Measurements from ENCODE around the gene MDFIC2.
"Not testable (repeated sequence)": the region's sequence is repeated elsewhere in the genome, so short reads cannot be mapped to it uniquely, and the experiment has no call there.

MDFIC2 gene

DNA sequence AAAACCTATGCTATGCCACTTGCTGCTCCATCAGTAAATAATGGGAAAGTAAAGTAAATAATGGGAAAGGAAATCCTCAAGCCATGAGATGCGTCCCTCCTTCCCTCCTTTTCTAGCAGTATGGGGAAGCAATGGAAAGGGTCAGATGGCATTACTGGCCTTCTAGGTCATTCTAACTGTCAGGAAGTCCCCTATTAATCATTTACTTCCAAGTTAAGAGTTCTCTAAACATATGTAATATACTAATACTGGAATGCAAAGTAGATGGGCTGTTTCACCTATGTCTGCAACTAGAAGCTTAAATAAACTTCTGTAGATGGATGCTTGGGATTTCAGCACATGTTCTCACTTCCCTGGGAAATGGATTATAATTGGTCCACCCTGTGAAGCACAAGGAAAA, 55.9 kb downstream of the MDFIC2 start:
- no peak for DNase-seq

DNA sequence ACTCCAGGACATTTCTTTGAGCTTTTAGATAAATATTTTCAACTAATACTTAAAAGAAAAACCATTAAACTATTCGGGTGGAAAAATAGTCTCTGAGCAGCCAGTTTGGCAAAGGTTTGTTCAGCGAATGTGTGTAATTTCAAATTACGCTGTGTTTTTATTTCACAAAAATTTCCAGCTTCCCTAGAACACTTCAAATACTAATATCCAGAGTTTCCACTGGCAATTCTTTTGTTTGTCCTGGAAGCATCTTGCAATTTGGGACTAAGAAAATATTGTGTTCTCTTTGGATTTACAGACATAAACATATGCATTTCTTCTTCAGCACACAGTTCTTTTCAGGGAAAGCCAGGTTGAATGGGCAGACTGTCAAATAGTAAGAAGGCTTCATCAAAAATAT, 61.9 kb downstream of the MDFIC2 start:
- no peak for DNase-seq

DNA sequence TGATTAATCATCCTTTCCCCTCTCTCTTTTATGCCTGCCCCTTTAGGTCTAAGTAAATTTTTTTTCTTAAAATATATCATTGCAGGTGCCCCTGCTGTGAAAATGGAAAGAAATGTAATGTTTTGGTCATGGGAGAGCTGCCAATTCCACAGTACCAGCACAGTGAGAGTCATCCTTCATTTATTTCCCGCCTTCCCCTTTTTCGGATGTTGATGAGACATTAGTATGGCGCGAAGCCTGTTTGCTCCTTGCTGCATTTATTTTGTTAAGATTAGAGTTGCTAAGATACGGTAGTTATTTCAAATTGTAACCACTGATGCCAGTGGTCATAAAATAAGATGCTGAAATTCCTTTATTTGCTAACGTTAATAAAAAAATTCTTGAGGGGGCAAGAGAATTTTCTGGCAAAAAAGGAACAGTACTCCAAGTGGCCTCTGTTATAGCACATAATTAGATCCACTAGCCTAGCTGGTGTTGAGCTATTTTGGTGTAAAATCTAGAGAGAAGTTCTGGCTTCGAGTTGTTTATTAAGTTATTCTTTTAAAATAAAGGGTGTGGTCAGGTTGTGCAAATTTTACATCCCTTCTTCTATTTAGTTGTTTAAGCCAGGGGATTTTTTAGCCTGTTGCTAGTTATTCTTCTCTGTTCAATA, 62.8 kb downstream of the MDFIC2 start:
- peak; percentile 6 for DNase-seq

DNA sequence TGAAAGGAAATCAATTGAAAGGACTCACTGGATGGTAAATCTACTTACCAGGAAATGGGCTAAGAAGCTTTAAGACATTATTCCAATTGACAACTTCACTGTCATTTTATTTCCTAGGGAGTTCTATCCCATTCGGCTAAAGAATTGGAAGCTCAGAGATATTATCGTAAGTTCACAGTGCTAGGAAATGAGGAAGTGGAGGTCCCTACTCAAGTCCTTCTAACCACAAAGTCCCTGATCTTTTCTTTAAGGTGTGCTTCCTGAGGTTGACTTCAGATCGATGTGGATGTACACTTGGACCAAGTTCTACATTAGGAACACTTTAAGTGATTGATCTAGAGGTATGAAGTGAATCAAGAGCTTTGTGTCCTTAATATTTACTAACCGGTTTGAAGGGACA, 63.6 kb downstream of the MDFIC2 start:
- DNase-seq: no peak

DNA sequence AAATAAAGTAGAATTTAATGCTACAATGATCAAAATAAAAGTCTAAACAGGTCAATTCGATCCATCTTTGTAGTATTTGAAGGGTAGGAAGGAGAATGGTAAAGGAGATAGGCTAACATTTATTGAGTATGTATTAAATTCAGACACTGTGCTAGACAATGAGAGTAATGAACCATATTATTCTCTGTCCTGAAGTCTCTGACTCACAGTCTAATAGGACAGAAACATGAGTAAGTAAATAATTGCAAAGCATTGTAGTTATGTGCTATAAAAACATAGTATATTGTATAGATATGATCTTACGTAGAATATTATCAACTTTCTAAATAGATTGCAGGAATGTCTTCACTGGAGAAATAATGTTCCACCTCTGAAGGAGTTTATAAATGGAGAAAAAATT, 64.5 kb downstream of the MDFIC2 start:
- no peak for DNase-seq

DNA sequence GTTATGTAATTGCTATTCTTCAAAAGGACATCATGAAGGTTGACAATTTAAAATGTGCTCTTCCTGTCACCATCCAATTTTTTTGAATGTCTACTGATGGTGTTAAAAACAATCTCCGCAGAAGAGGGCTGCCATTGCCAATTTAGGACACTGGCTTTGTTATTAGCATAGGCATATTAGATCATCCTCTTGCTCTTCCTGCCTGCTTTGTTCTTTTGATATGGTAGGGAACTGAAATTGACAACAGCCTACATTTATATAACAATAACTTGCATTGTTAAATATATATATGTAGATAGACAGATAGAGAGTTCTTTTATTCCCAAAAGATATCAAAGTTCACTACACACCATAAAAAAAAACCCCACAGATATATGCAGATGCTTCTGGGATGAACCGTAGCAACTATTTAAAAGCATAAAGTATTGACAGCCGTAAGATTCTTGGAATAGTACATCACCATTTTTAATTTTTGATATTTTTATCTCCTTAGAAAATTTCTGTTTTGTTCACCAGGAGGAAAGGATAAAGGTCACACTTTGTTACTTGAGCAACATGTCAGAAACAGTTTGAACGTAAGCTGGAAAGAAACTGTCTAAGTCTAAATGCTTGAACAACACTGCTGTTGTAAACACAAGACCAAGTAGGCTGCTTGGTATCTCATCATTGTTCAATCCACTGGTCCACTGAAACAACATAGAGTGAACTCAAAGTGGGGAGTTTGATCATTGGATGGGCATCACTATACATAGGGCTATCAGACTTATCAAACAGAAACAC, 66.5 kb downstream of the MDFIC2 start:
- DNase-seq: no peak

DNA sequence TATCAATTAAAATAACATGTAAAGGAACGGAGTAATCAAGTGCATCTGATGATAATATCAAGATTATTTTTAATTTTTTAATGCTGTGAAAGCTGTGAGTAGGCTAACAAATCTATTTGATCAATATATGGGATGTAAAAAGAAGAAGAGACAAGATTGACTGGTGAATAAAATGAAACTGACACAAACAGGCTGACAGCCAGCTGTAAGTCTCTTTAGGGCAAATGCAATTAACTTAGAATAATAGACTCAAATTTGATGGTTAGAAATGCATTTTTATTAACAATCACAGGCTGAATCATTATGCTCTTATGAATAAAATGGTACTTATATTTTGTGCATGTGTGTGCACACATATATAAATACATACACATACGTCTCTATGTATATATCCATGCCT, 68.0 kb downstream of the MDFIC2 start:
- DNase-seq: no peak

DNA sequence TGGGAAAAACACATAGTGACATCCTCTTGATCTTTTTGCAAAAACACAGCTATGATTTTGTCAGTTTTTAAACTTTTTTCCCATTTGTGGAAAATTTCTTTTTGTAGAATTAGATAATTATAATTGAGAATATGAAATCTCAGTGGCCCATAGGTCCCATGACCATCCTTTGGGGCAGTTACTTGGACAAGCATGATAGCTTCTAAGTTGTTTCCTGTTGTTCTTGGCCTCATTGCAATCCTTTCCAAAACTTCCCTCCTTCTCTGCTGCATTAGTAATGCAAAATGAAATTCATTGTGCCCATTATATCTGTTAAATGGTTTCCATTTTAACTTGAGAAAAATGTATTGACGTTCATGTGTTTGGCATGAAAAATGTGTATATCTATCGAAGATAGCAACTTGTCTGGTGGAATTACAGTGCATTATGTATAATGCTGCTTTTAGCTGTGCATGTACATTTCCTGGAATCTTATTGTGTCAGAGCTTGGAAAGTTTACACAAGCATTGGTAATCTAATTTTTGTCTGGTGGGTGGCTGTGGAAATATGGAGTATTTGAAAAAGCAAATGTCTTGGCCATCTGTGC, 70.0 kb downstream of the MDFIC2 start:
- no peak for DNase-seq

DNA sequence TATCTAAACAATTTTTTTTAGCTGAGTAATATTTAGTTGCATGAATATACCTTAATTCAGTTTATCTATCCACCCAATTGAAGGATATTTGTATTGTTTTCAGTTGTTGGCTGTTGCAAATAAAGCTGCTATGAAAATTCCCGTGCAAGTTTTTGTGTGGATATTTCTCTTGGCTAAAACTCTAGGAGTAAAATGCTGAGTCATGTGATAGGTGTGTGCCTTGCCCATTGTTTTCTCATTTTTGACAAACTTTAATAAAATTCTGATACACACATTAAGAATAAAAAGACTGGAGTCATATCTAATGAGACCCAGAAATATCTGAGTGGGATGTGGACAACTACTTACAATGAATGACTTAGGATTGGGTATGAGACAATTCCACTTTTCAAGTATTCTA, 78.6 kb downstream of the MDFIC2 start:
- no peak for DNase-seq

DNA sequence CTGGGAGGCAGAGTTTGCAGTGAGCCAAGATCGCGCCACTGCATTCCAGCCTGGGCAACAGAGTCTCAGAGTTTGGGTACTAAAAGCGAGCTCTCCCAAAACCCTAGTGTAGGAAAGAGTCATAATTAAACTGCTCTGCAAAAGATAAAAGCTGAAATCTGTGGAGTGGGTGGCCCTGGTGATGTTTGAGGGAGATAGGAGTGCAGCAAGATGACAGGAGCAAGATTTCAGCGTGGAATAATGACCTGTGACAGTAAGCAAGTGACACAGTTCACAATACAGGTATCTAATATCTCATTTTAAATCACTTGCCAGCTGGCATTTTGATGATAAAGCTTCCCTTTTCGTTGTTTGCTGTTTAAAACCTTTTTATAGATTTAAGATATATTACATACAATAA, 79.3 kb downstream of the MDFIC2 start:
- DNase-seq: no peak

DNA sequence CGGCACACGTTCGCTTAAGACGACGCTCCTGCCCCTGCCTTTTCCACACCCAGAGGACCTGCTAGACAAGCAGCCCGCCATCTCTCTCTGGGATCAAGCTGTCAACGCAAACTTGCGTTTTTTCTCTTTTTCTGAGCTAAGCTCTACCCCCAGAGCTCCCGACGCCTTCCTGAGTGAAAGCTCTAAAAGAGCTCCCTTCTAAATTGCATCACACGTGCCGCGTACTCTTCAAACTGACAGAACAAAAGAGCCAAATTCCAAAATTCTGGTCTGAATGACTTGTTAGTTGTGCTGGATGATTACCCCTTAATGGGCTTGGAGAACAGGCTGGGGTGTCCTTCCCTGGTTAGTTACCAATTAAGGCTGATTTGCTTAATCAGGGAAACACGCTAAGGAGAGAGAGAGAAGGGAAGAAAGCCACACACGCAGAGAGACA, 81.2 kb downstream of the MDFIC2 start:
- no peak for DNase-seq

DNA sequence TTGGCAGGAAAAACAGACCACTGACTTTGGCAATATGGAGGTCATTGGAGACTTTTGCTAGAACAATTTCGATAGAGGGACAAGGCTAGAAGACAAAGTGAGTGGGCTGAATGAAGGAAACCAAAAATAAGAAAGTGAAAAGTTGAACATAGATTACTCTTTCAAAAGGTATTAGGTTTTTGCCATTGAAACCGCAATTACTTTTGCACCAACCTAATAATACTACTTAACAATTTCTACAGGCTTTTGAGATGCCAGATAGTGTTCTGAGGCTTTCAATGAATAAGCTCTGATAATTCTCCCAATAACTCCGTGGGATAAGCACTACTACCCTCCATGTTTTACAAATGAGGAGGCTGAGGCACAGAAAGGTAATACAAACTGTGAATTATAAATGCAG, 85.0 kb downstream of the MDFIC2 start:
- DNase-seq: no peak

DNA sequence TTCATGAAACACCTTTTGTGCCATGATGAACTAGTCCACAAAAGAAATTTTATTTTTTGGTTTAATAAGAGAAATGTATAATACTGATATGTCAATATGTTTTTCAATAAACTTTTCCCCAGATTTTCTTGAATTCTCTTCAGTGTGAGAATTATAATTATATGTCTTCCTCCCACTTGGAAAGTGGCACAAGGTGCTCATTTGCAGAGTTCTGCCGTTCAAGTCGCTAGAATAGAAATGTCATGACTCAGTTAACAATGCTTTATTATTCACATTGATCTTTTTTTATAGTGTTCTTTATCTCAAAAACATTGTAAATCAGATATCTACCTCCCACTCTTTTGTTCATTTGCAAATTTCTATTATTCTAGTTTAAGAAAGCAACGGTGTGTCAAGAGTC, 87.3 kb downstream of the MDFIC2 start:
- no peak for DNase-seq

DNA sequence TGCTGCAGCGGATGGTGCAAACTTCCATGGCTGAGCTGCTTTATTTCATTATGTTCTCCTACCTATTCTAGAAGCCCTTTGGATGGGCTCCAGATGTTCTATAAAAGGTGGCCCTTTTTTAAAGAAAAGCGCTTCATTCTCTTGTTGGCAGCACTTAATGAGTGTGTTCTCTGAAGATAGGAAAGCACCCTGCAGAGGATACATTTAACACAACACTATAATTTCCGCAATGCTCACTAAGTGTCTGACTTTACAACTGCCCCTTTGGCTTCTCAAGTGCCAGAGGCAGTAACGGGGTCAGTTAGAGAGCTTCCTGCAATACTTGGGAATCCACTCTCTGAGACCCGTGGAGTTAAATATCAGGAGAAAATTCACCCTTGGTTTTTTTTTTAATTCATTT, 88.1 kb downstream of the MDFIC2 start:
- DNase-seq: no peak

DNA sequence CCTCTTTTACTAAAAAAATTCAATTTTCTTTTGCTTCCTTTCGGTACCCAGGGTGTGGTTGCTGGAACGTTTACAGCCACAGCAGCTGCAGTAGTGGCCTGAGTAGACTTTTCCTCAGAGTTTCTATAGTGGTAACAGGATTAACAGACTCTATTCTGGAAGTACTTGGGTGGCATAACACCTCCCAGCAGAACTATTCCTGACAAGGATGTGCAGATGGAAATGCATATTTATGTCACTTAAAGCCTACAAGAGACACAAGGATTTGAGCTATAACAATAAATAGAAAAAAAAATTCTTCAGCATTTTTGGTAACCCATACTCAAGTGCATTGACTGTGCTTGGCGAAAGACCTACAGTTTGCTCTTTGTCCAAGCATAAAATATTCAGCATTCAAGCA, 94.0 kb downstream of the MDFIC2 start:
- no peak for DNase-seq

DNA sequence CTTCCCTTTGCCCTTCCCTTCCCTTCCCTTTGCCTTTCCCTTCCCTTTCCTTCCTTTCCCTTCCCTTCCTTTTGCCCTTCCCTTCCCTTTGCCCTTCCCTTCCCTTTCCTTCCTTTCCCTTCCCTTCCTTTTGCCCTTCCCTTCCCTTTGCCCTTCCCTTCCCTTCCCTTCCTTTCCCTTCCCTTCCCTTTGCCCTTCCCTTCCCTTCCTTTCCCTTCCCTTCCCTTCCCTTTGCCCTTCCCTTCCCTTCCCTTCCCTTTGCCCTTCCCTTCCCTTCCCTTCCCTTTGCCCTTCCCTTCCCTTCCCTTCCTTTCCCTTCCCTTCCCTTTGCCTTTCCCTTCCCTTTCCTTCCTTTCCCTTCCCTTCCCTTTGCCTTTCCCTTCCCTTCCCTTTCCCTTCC, 101.2 kb downstream of the MDFIC2 start:
- not testable (repeated sequence) for DNase-seq

DNA sequence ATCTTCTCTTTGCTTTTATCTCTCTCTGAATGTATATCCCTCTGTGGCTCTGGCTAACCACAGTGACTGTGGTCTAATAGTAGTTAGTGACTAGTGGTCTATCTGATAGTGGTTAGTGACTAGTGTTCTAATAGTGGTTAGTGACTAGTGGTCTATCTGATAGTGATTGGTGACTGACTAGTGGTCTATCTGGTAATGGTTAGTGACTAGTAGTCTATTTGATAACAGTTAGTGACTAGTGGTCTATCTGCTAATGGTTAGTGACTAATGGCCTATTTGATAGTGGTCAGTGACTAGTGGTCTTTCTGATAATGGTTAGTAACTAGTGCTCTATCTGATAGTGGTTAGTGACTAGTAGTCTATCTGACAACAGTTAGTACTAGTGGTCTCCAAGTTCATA, 110.5 kb downstream of the MDFIC2 start:
- no peak for DNase-seq

DNA sequence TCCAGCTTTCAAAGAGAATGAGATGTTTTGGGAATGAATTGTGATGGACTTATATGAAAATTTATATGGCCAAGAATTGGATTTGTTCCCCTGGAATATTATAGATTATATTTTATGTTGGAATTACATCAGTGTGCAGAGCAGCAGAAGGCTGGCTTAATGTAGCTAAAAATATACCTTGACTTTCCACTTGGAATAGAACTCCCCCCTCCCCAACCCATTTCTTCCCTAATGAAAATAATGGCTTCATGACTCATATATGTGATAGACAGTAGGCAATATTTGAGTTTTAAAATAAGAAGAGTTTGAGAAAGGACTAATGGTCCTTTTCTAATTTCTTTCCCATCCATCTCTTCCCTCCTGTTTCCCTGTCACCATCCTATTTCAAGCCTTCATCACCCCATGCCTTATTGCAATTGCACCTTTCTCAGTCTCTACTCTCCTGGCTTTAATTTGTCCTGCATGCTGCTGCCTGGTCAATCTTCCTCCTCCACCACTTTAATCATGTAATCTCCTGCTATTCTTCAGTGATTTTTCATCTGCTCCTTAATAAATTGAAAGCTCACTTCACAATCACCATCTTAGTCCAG, 122.5 kb downstream of the MDFIC2 start:
- no peak for DNase-seq

DNA sequence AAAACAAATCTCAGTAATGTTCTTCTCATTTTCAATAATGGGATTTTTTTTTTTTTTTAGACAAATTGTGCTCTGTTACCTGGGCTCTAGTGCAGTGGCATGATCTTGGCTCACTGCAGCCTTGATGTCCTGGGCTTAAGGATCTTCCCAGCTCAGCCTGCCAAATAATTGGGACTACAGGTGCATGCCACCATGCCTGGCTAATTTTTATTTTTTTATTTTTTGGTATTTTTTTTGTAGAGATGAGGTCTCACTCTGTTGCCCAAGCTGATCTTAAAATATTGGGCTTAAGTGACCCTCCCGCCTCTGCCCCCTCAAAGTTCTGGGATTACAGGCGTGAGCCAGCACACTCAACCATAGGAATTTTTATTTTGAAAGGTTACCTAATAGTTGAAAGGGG, 126.2 kb downstream of the MDFIC2 start:
- DNase-seq: no peak

DNA sequence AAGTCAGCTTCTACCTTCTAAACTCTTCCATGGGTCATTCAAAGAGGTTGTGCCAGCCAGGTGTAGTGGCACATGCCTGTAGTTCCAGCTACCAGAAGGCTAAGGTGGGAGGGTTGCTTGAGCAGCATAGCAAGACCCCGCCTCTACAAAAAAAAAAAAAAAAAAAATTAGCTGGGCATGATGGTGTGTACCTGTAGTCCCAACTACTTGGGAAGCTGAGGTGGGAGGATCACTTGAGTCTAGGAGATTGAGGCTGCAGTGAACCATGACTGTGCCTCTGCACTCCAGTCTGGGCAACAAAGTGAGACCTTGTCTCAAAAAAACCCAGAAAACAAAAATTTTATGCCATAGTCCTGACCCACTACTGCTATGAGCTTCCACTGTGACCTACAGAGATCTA, 126.8 kb downstream of the MDFIC2 start:
- DNase-seq: no peak

DNA sequence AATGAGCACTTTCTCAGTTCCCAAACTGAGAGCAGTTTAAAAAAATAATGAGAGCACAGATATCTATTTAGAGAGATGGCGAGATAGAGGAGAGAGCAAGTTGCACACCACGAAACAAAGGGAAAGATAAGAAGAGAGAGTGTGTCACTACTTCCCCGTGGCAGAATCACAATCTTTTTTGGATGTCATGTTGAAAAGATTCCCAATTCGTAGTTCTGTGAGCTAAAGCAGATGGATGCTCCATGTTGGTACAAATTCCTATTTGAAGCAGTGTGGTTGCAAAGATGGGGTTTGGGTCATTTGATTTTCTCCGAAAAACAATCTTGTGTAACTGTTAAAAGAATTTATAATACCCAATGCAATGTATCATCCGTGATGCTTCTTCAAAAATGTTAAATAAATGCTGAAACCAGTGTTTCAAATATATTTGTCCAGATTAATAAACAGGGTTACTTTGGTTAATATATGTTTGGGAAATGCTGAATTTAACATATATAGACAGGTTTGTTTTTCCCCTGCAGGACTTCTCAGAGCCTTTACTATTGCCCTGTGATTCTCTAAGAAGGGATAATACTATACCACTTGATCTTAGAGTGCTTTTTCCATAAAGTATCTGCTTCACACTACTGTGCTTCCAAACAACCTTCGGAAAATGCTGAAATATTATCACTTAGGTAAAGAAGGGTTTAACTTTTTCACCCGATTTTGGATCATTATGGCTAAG, 128.5 kb downstream of the MDFIC2 start:
- no peak for DNase-seq

DNA sequence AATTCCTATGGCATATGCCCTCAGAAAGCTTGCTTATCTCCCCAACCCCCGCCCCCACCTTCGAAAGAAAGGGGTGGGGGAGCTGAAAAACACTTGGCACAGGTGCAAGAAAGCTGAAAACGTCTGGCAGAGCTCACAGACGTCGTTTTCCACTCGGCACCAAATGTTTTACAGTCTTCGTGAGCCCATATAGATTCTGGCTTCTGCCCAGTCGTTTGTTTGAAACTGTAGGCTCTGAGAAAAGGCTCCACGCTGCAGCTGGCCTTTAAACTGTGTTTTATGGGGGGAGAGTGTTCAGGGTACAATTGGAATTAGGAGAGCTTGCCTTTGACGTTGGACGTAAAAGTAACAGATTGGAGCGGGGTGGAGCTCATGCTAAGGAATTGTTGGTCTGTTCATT, 130.3 kb downstream of the MDFIC2 start:
- no peak for DNase-seq

DNA sequence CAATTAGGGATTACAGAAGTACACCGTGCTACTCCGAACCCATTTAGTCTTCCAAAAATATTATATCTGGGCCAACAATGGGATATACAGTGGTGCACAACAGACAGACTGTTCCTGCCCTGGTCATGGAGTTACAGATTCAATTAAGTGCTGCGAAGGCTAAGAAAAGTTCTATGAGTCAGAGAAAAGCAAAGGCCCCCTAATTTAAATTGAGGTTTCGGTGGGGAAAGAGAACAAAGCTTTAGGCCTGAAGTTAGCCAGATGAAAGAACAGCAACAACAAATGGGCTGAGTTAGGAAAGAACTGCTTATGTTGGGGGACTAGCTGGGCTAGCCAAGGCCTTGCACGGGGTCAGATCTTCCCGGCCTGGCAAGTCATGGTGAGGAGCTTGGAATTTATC, 131.8 kb downstream of the MDFIC2 start:
- no peak for DNase-seq

Measured in fibroblast of skin of right biceps (primary cell).